GM19467 (cell line): ENCODE results near the gene C11orf68.
A peak's percentile ranks its signal among the peaks of the same experiment; 100 is the strongest.

Experiments
- ATAC-seq: cut with Tn5 transposase; IDR thresholded peaks from one replicate; pipeline ENCODE4 v1.9.1; 2021; ENCODE audit warnings: mild to moderate bottlenecking, moderate library complexity; ENCODE audit not compliant: unreplicated experiment

The C11orf68 gene

DNA sequence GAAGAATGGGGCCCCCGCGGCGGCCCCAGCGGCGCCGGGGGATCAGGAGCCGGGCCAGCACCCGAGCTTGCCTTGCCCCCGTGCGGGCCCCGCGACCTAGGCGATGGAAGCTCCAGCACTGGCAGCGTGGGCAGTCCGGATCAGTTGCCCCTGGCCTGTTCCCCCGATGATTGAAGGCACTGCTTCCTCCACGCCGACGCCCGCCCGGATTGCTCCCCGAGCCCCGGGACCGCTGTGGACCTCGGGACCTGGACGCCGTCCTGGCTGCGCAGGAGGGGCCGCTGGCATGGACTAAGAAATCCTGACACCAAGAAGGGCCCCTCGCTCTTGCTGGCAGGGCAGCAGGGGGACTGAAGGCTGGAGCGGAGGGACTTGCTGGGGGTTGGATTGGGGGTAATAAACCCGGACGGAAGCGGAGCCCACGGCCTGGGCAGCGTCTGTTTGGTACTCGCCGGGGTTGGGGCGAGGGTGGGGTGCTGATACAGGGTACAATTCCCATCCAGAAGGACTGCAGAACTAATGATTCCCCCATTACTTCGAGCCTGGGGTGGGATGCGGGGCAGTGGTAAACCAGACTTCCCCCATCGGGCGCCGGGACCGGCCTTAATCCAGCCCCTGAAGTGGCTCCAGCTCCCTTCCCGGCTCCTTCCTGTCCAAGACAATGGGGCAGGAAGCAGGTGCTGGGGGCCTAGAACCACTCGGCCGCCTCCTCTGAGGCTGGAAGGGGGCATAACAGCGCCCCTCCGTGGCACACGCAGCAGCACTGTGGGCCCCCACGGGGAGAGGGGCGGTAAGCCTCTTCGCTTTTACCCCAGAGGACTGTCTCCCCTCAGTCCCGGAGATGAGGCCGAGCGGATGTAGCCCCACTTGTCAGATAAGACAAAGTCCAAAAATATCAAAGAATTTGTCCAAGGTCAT is 27.4 kb downstream of the C11orf68 start:
- ATAC-seq, result no peak

DNA sequence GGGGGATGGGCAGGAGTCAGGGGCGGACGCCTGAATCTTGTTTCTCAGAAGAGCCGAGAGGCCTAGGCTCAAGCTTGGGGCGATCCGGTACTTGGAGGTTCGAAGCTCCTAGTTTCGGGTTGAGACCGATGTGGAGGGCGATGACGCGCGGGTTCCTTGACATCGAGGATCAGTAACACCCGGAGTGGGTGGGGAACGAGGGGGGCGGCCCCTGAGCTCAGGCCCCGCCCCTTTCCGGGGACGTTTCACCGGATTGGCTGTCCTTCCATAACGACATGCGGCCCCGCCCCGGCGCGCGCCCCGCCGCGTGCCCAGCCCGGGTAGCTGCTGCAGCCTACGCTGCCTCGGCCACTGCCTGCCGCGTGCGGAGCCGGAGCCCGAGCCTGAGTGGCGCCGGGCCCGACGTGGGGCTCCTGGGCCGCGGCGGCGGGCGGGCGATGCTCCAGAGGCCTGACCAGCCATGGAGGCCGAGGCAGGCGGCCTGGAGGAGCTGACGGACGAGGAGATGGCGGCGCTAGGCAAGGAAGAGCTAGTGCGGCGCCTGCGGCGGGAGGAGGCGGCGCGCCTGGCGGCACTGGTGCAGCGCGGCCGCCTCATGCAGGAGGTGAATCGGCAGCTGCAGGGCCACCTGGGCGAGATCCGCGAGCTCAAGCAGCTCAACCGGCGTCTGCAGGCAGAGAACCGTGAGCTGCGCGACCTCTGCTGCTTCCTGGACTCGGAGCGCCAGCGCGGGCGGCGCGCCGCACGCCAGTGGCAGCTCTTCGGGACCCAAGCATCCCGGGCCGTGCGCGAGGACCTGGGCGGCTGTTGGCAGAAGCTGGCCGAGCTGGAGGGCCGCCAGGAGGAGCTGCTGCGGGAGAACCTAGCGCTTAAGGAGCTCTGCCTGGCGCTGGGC is 28.3 kb downstream of the C11orf68 start, which contains the start of gene CCDC85B:
Gene CCDC85B (plus strand): TSS at position 350 of the 895 bp plus-strand sequence. CDS start 111 bp downstream, at position 461.
- ATAC-seq, result peak; percentile 55

DNA sequence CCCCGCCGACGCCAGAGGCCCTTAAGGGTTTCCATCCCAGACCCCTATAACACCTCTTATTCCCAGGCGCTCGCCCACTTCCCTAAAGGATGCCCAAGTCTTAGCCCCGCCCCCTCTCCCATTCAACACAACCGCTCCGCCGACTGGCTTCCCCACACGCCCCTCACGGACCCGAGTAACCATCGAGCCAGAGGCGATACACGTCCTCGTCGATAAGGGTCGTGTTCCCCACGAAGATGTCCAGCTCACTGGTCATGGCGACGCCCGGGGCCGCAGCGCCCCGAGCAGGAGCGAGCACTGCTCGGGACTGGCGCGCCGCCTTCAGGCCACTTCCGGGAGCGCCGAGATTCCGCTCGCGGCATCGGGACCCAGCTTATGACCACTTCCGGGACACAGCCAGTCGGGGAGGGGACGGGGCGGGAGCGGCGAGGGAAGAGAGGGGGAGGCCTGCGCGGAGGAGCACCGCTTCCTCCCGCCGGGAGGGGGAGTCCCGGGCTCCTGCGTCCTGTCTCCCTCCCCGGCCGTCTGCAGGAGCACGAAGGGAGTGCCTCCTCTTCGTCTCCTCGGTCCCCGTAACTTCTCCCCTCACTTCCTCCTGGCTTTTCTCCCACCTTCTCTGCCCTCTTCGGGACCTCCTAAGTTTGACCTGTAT is 30.6 kb downstream of the C11orf68 start, which contains the start of gene FIBP:
Gene FIBP (minus strand): TSS at position 309 of the 652 bp plus-strand sequence. CDS start 53 bp downstream, at position 256.
- peak; percentile 40 for ATAC-seq

DNA sequence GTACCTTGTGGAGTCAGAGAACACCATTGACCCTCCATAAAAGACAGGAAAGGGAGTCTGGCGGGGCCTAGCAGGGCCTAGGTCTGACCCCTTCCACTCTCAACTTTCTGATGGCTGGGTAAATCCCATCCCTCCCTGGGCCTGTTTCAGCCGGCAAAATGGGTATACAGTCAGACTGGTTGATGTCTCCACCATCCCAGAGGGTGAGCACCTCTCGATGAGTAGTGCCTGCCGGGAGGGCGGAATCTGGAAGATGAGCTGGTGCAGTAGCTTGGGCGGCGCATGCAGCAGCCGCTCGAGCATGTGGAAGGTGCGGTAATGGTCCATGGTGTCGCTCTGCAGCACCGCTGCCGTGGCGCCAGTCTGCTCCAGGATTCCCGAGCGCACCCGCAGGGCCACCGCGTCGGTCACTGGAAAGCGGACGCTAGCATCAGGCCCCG is 31.1 kb downstream of the C11orf68 start:
- ATAC-seq, result no peak

DNA sequence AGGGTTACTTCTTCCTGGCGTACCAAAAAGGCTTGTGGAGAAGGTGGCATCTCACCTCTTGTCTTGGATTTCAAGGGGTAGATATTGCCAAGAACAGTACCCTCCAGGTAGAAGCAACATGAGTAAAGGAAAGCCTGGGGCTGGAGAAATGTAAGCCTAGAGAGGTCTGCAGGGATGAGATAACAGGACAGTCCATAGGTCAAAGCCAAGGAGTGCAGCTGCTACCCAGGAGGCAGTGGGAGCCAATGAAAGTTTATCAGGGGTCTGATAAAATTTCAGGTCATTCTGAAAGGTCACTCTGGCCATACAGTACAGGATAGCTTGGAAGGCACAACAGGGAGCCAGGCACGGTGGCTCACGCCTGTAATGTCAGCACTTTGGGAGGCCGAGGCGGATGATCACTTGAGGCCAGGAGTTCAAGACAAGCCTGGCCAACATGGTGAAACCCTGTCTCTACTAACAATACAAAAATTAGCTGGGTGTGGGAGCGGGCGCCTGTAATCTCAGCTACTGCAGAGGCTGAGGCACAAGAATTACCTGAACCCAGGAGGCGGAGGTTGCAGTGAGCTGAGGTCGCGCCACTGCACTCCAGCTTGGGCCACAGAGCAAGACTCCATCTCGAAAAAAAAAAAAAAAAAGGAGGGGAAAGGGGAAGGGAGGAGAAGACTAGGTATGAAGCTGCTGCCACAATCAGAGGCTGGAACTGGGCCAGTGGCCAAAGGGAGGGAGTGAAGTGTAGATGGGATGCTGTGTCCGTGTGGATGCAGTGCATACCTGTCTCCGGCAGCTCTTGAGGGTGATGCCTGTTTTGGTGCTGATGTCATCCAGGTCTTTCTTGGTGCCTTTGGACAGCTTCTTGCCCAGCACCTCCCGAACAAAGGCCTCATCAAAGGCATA is 31.8 kb downstream of the C11orf68 start:
- ATAC-seq, result no peak

DNA sequence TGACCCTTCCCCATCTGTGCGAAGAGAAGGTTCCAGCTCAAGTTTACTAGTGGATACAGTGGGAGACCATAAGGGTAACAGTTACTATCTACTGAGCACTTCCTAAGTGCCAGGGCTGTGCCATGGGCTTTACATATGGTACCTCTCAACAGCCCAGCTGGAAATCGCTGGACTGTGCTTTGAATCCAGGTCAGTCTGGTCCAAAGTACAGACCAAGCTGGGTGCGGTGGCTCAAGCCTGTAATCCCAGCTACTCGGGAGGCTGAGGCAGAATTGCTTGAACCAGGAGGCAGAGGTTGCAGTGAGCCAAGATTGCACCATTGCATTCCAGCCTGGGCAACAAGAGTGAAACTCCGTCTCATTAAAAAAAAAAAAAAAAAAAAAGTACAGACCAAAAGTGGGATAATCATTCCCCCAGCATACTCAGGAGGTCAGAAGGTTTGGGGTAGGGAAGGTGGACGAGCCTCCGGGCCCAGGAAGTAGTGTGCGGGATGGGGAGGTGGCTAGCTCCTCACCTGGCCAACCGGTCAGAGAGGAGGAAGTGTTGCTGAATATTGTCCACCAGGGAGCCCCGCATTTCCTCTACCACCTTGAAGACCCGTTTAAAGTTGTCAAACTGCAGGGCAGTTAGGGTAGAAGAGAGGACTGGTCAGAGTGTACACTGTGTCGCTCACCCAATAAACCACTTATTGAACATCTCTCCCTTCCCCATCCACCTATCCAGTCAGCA is 32.9 kb downstream of the C11orf68 start:
- no peak for ATAC-seq

DNA sequence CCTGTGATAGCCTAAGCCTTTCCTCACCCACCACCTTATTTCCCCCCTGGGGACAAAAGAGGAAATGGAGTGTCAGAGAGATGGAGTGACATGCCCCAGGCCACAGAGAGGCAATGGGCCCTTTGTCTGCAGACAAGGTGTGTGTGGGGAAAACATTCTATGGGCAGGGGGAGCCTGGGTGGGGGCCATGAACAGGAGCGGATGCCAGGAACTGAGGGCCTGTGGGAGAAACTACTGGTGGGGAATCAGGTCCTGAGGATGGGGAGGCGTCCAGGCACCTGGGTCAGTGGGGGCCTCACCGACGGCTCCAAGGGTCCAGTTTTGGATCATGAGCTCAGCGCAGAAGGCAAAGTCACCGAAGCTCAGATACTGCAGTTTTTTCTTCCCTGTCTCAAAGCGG is 33.6 kb downstream of the C11orf68 start:
- no peak for ATAC-seq

DNA sequence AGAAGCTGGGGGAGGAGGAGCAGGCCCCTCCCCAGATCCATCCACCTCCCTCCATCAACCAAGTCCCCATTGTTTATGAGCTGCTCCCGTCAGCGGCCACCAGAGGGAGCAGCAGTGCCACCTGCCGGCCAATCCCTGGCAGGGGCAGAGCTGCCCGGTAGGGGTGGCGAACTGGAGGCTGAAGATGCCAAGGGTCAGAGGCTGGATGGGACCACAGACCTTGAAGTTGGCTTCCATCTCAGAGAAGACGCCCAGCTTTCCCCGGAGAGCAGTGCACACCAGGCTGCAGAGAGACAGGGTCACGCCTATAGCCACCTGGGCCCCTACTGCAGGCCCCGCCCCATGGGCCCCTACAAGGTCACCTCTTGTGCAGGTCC is 34.2 kb downstream of the C11orf68 start:
- no peak for ATAC-seq

DNA sequence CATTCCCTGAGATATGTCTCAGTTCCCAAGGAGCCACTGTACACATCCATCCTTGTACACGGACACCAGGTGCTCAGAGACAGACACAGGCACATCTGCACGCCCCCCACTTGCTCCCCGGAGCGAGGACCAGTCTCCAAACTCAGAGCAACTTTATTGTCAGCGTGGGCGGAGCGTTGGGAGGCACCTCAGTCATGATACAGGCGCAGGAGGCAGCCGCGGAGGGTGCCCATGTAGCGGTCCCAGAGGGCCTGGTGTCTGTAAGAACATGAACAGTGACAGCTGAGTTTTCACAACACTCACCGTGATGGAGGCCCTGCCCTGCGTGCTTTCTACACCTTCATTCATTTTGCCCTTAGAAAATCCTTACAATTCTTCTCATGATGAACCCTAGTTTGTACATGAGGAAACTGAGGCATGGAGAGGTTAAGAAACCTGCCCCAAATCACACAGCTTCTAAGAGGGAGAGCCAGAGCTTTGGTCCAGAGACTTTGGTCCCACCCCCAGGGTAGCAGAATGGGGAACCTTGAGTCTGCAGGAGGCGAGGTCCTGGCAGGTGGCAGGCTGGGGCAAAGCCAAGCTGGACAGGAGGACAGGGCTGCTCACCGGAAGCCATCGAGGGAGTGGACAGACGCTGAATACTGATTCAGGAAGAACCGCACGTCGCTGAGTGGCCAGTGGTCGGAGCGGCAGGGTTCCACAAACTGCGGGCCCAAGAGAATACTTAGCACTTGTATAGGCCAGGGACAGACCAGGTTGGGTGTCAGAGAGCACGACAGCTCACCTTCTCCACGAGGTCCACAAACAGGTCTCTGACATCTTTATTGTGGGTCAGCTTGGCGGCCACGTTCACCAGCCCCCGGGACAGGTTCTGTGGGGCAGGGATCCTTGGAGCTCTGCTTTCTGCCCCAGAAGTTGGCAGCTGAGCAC is 34.8 kb downstream of the C11orf68 start:
- no peak for ATAC-seq

DNA sequence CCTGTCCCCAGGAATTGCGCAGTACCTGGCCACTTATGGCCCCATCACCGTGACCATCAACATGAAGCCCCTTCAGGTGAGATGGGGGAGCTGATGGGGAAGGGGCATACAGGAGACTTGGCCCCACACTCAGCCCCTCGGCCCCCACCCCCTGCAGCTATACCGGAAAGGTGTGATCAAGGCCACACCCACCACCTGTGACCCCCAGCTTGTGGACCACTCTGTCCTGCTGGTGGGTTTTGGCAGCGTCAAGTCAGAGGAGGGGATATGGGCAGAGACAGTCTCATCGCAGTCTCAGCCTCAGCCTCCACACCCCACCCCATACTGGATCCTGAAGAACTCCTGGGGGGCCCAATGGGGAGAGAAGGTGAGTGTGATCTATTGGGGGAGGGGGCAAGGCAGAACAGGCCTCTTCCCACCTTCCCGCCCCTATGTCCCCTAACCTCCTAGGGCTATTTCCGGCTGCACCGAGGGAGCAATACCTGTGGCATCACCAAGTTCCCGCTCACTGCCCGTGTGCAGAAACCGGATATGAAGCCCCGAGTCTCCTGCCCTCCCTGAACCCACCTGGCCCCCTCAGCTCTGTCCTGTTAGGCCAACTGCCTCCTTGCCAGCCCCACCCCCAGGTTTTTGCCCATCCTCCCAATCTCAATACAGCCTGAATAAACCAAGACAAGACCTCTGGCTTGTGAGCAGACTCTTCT is 35.7 kb downstream of the C11orf68 start:
- ATAC-seq, result no peak

DNA sequence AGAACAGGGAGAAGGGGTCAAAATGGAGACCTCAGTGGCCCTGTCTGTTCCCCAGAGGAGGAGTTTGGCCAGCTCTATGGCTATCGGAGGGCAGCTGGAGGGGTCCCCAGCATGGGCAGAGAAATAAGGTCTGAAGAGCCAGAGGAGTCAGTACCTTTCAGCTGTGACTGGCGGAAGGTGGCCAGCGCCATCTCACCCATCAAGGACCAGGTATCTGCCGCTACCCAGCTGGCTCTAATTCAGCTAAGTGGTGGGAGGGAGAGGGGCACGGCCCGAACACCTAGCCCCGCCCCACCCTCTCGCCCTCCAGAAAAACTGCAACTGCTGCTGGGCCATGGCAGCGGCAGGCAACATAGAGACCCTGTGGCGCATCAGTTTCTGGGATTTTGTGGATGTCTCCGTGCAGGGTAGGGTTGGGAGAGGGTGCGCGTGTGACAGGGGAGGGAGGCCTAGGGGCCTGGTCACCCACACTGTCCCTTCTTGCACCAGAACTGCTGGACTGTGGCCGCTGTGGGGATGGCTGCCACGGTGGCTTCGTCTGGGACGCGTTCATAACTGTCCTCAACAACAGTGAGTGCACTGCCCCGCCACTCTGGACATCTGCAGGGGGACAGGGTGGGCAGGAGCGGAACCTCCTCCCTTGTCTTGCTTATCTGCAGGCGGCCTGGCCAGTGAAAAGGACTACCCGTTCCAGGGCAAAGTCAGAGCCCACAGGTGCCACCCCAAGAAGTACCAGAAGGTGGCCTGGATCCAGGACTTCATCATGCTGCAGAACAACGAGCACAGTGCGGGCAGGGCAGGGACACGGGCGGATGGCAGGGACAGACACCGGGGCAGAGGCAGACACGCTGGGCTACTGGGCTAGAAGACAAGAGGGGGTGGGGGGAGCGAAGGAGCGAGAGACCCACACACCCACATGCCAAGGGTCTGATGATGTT is 36.5 kb downstream of the C11orf68 start:
- no peak for ATAC-seq

DNA sequence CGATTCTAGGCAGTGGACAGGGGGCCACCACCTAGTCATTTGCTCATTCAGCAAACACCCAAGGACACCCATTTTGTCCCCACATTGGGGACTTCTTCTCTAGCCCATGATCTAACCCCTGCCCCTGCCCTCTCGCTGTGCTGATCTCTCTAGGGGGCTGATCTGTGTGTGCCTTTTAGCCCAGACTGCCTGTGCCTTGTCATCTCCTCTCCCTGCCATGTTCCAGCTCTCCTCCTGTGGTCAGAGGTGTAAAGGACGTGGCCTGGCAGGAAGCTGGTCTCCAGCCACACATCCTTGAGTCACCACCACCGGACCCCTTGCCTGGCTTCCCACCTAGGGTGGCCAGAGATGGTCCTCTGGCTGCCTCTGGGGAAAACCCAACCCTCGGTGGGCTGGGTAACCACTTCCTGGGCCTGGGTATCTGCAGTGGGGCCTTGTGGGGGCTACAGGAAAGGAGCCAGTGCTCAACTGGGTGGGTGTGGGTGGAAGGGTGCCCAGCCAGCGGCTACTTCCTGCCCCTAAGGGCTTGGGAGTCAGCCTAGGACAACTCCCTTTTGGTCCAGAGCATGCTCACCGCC is 37.9 kb downstream of the C11orf68 start:
- ATAC-seq, result no peak

DNA sequence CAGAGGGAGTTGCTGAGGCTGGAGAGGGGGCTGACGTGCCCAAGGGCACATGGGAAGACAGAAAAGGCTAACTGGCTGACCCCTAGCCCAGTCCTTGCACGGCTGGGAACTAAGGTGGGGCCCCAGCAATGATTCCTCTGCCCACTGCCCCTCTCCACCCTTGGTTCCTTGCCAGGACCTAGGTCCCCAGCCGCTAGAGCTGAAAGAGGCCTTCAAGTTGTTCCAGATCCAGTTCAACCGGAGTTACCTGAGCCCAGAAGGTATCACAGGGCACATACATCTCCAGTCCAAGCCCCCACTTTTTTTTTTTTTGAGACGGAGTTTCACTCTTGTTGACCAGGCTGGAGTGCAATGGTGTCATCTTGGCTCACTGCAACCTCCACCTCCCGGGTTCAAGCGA is 38.8 kb downstream of the C11orf68 start:
- ATAC-seq, result no peak

DNA sequence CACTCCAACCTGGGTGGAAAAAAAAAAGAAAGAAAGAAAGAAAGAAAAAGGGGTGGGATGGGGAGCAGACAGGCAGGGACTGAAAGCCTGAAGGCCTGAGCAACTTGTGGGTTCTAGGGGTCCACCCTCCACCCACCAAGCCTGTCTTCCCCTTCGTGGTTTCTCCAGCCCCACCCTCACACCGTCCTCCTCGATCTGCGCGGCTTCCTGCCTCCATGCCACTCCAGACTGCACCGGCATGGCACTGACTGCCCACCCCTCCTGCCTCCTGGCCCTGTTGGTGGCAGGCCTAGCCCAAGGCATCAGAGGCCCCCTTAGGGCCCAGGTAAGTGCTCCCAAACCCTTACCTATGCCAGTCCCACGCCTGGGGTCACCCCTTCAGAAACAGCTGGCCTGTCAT is 39.2 kb downstream of the C11orf68 start, which contains the start of gene CTSW:
Gene CTSW (plus strand): TSS at position 221 of the 400 bp plus-strand sequence. CDS start 18 bp downstream, at position 239.
- ATAC-seq, result no peak

DNA sequence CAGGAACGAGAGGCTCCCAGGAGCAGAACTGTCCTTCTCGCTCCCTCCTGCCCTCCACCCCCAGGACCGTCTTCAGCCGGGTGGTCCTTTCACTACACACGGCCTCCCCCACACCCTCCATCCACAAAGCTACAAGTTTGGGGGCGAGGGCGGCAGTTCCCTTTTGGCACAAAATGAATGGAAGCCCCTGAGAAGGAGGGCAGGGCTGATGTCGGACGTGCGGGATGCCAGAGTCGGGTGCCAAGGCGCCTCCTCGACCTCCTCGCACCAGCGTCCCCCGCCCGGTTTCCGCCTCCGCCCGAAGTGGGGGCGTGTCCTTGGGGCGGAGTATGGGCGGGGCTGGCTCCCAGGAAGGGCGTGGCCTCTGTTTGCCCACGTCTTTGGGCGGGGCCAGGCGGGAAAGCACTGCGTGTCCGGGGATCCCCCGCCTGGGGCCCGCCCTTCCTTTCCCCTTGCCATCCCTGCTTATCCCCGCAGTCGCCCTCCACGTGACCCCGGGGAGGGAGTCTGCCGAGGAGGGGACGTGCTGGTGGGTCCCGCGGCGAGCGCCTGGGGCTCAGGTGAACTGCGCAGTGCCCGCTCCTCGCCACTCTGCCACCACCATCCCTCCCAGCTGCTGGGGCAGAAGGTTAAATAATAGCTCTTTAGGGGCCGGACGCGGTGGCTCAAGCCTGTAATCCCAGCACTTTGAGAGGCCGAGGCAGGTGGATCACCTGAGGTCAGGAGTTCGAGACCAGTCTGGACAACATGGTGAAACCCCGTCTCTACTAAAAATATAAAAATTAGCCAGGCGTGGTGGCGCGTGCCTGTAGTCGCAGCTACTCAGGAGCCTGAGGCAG is 45.3 kb downstream of the C11orf68 start:
- peak; percentile 60 for ATAC-seq
